Ovary (tissue), 9 donors: ENCODE results near the gene ZNF653. TPM values are rescaled to one million over a fixed set of nuclear protein-coding genes. Genes with fewer than 3 reads are reported as not detected.
A peak's percentile ranks its signal among the peaks of the same experiment; 100 is the strongest.
"Not testable (repeated sequence)": the region's sequence is repeated elsewhere in the genome, so short reads cannot be mapped to it uniquely, and the experiment has no call there.

Source experiments
- DNase-seq, 5 donors: peaks; one replicate each; pipeline ENCODE4 v3.0.0-alpha.2; 2019 to 2020
- H3K27ac ChIP-seq, 2 donors: fragments of 200-600 bp; one replicate each; pipeline versions ENCODE4 v1.5.1 to v1.8.0; 2019 to 2022
- H3K27me3 ChIP-seq: fragments of 200-600 bp; one replicate; pipeline ENCODE4 v1.8.0; 2022
- H3K36me3 ChIP-seq: fragments of 200-600 bp; sonication (generic); one replicate; pipeline ENCODE4 v1.5.1; 2019
- H3K4me1 ChIP-seq: one replicate; pipeline ENCODE4 v1.8.1; 2013; ENCODE audit warnings: mild to moderate bottlenecking, moderate library complexity; ENCODE audit not compliant: insufficient read depth
- H3K4me3 ChIP-seq: fragments of 200-600 bp; sonication (generic); one replicate; pipeline ENCODE4 v1.5.1; 2017
- H3K9me3 ChIP-seq, 2 donors: fragments of 200-600 bp in 1 of 2; sonication (generic) in 1 of 2; one replicate each; pipeline versions ENCODE4 v1.5.1 to v1.8.1; 2013 to 2019; ENCODE audit warnings: mild to moderate bottlenecking in 1 of 2, moderate library complexity in 1 of 2
- CTCF ChIP-seq, 3 donors: fragments of 450-650 bp in 2 of 3; fragments of 200-600 bp in 1 of 3; IDR thresholded peaks; one replicate each; pipeline versions ENCODE4 v1.5.1 to v1.8.0; 2016 to 2022; ENCODE audit warnings: antibody characterized with exemption in 3 of 3, mild to moderate bottlenecking in 1 of 3
- POLR2A ChIP-seq: fragments of 450-650 bp; IDR thresholded peaks from one replicate; pipeline ENCODE4 v1.6.1; 2017; ENCODE audit warnings: antibody characterized with exemption, mild to moderate bottlenecking, moderate library complexity
- WGBS, 3 donors: extraction: QIAGEN DNeasy Blood & Tissue Kit in 1 of 3; methylation state at CpG; one replicate each; pipeline versions ENCODE4 v1.1.5 to v1.1.7; 2013 to 2017; 5-methylcytosine and 5-hydroxymethylcytosine counted together
- intact Hi-C, 4 donors: fragments of 100-400 bp; cut with DNase I; formaldehyde crosslinking; loops; one replicate each; pipeline versions ENCODE4 v1.11.0 to v1.15.1; 2022 to 2023
- microRNA-seq, 3 donors: library from miRNA; unstranded; fragments of <30 nt; microRNA quantifications; one replicate each; pipeline versions ENCODE4 to v1.2.0, GENCODE V29; 2019 to 2020
- polyA plus RNA-seq, 2 donors: library from polyadenylated mRNA; stranded (reverse); fragments of 200-250 nt in 1 of 2; fragments of 350-450 nt in 1 of 2; fragmentation: Illumina TruSeq in 1 of 2; extraction: RNeasy Lipid Tissue Mini Kit (QIAGEN cat#74804) in 1 of 2; gene quantifications; one replicate each; pipeline ENCODE4 v1.2.3, GENCODE V29; 2013 to 2014
- small RNA-seq: library from RNA; depleted of rRNA; stranded (forward); fragments of <200 nt; gene quantifications from one replicate; pipeline ENCODE3, GENCODE V24; 2016
- total RNA-seq, 7 donors: library from RNA; depleted of rRNA in 2 of 7; stranded (reverse); fragments of >200 nt in 2 of 7; fragmentation: NEBNext Ultra II Directional in 3 of 7; extraction: Animal tissue kit (Norgen Biotek cat#: 25700) in 3 of 7; gene quantifications; one replicate each; pipeline versions ENCODE4 v1.1.0 to v1.2.4, GENCODE V29; 2016 to 2023
- donor health status: DM: no; HTN: no; CAD: no; lungs with moderate emphysema.
- donor health status: DM: no; HTN: no; CAD: no.
- donor health status: Bipolar disorder and iron deficiency.
- donor health status: DM: yes; HTN: yes; CAD: no.
- donor health status: DM: no; HTN: no; CAD: no.
- donor health status: DM: yes; HTN: yes; CAD: no.

ZNF653 gene
- total and polyA plus RNA-seq, 9 donors, result 2.9 to 16.8 (median 10.7) TPM

GRCh38 chr19:11434703-11435056 is 71.0 kb downstream of the ZNF653 start:
- peaks cover 12% of the 10 kb centered on the region for H3K4me1 ChIP-seq
- intact Hi-C loops, result loop anchor here in 1 of 4 donors (5.0 kb wide), 1 partner anchor 52 kb away; the partner anchor contains the start of gene EPOR
- peak; percentile 7 for TF ChIP-seq POLR2A
- TF ChIP-seq CTCF (IDR thresholded peaks at IDR 0.05), result no peak
- DNase-seq, result no peak
- WGBS, 3 donors, result 2 to 3% (median 3%) methylated on average over 9 of the region's 9 CpGs
- no peaks in the 10 kb centered on the region for H3K27me3 ChIP-seq
- H3K9me3 ChIP-seq, result no peaks in the 10 kb centered on the region
- peak overlapping the region in 1 of 2 donors; percentile 71 for H3K27ac ChIP-seq
- no peaks in the 10 kb centered on the region for H3K36me3 ChIP-seq
- peak overlapping the region; percentile 88 for H3K4me3 ChIP-seq

- DNase-seq, H3K36me3 ChIP-seq, H3K9me3 ChIP-seq, H3K27ac ChIP-seq, H3K4me3 ChIP-seq, H3K27me3 ChIP-seq: not testable (repeated sequence)
- intact Hi-C loops, result loop anchor here in 1 of 4 donors (5.0 kb wide), 1 partner anchor 51 kb away; the partner anchor contains the start of gene EPOR
- WGBS, 3 donors, result 96 to 98% (median 97%) methylated on average over 3 of the region's 3 CpGs
- peaks cover 12% of the 10 kb centered on the region for H3K4me1 ChIP-seq
These were observed 72.1 kb downstream of the ZNF653 start for GRCh38 chr19:11433526-11433925.

Small RNA genes within 50 kb of the gene (microRNA-seq; reads per million reads assigned to microRNA genes)
- gene MIR7974, result 0 reads per million in 3 donors

Small RNA genes within 50 kb of the gene (small RNA-seq; reads per million reads assigned to genes)
- gene MIR7974 (not detected), gene RN7SL833P (not detected)

Other genes with a start within 250 kb of the ZNF653 start
- gene DOCK6, start 243.3 kb downstream of the ZNF653 start, total RNA-seq, result 10 to 100 TPM; 17.2 to 60.0 (median 38.0) TPM
- gene DOCK6, start 243.3 kb downstream of the ZNF653 start, polyA plus RNA-seq, result 10 to 100 TPM; 12.8 to 18.0 TPM
- gene TSPAN16, start 209.7 kb downstream of the ZNF653 start, total RNA-seq, result not detected
- not detected for gene TSPAN16, start 209.7 kb downstream of the ZNF653 start, polyA plus RNA-seq
- 10 to 100 TPM in 5 of 7 donors, 1 to 10 TPM in 2; 6.8 to 27.2 (median 17.3) TPM for gene RAB3D, start 166.2 kb downstream of the ZNF653 start, total RNA-seq
- 1 to 10 TPM; 4.7 to 9.1 TPM for gene RAB3D, start 166.2 kb downstream of the ZNF653 start, polyA plus RNA-seq
- 100 to 1,000 TPM in 2 of 7 donors, 10 to 100 TPM in 5; 64.0 to 296 (median 80.5) TPM for gene TMEM205, start 159.6 kb downstream of the ZNF653 start, total RNA-seq
- gene TMEM205, start 159.6 kb downstream of the ZNF653 start, polyA plus RNA-seq, result 10 to 100 TPM; 71.4 to 99.5 TPM
- 10 to 100 TPM; 21.0 to 38.6 (median 30.2) TPM for gene CCDC159, start 159.3 kb downstream of the ZNF653 start, total RNA-seq
- gene CCDC159, start 159.3 kb downstream of the ZNF653 start, polyA plus RNA-seq, result 10 to 100 TPM; 31.9 to 41.9 TPM
- gene PLPPR2, start 150.4 kb downstream of the ZNF653 start, total RNA-seq, result 10 to 100 TPM; 12.3 to 42.5 (median 31.5) TPM
- gene PLPPR2, start 150.4 kb downstream of the ZNF653 start, polyA plus RNA-seq, result 10 to 100 TPM; 11.6 to 23.2 TPM
- 1 to 10 TPM in 6 of 7 donors, under 1 TPM in 1; 0.60 to 3.3 (median 2.5) TPM for gene SWSAP1, start 131.2 kb downstream of the ZNF653 start, total RNA-seq
- 1 to 10 TPM; 1.4 to 2.4 TPM for gene SWSAP1, start 131.2 kb downstream of the ZNF653 start, polyA plus RNA-seq
- gene EPOR, start 121.5 kb downstream of the ZNF653 start, total RNA-seq, result 10 to 100 TPM in 1 of 7 donors, 1 to 10 TPM in 6; 2.5 to 19.9 (median 4.8) TPM
- 1 to 10 TPM; 3.7 to 5.0 TPM for gene EPOR, start 121.5 kb downstream of the ZNF653 start, polyA plus RNA-seq
- 10 to 100 TPM in 1 of 7 donors, 1 to 10 TPM in 6; 2.2 to 28.0 (median 5.6) TPM for gene RGL3, start 86.5 kb downstream of the ZNF653 start, total RNA-seq
- 10 to 100 TPM in 1 of 2 donors, 1 to 10 TPM in 1; 2.5 to 10.5 TPM for gene RGL3, start 86.5 kb downstream of the ZNF653 start, polyA plus RNA-seq
- gene ODAD3, start 70.7 kb downstream of the ZNF653 start, total RNA-seq, result 1 to 10 TPM in 2 of 7 donors, under 1 TPM in 5; 0.18 to 5.4 (median 0.56) TPM
- 1 to 10 TPM in 1 of 2 donors, under 1 TPM in 1; 0.42 to 1.1 TPM for gene ODAD3, start 70.7 kb downstream of the ZNF653 start, polyA plus RNA-seq
- 100 to 1,000 TPM in 6 of 7 donors, 10 to 100 TPM in 1; 76.5 to 338 (median 291) TPM for gene PRKCSH, start 70.2 kb downstream of the ZNF653 start, total RNA-seq
- gene PRKCSH, start 70.2 kb downstream of the ZNF653 start, polyA plus RNA-seq, result 100 to 1,000 TPM; 224 to 239 TPM
- not detected for gene ELAVL3, start 24.8 kb downstream of the ZNF653 start, total RNA-seq
- gene ELAVL3, start 24.8 kb downstream of the ZNF653 start, polyA plus RNA-seq, result not detected
- gene ECSIT, start 23.3 kb upstream of the ZNF653 start, total RNA-seq, result 10 to 100 TPM; 57.0 to 84.8 (median 58.2) TPM
- gene ECSIT, start 23.3 kb upstream of the ZNF653 start, polyA plus RNA-seq, result 10 to 100 TPM; 16.3 to 73.1 TPM
- gene CNN1, start 33.0 kb upstream of the ZNF653 start, total RNA-seq, result 100 to 1,000 TPM in 1 of 7 donors, 10 to 100 TPM in 6; 13.9 to 485 (median 59.2) TPM
- 100 to 1,000 TPM in 1 of 2 donors, 10 to 100 TPM in 1; 76.5 to 725 TPM for gene CNN1, start 33.0 kb upstream of the ZNF653 start, polyA plus RNA-seq
- 10 to 100 TPM; 30.4 to 57.4 (median 49.5) TPM for gene ELOF1, start 53.4 kb upstream of the ZNF653 start, total RNA-seq
- gene ELOF1, start 53.4 kb upstream of the ZNF653 start, polyA plus RNA-seq, result 10 to 100 TPM; 39.4 to 49.1 TPM
- gene ACP5, start 71.8 kb upstream of the ZNF653 start, total RNA-seq, result 10 to 100 TPM in 6 of 7 donors, 1 to 10 TPM in 1; 7.9 to 54.4 (median 17.1) TPM
- 10 to 100 TPM; 30.5 to 66.9 TPM for gene ACP5, start 71.8 kb upstream of the ZNF653 start, polyA plus RNA-seq
- gene ZNF627, start 91.6 kb upstream of the ZNF653 start, total RNA-seq, result 10 to 100 TPM; 16.3 to 31.5 (median 17.9) TPM
- gene ZNF627, start 91.6 kb upstream of the ZNF653 start, polyA plus RNA-seq, result 10 to 100 TPM; 14.4 to 16.1 TPM
- 10 to 100 TPM in 1 of 7 donors, 1 to 10 TPM in 6; 4.9 to 12.1 (median 8.6) TPM for gene ZNF823, start 233.1 kb upstream of the ZNF653 start, total RNA-seq
- gene ZNF823, start 233.1 kb upstream of the ZNF653 start, polyA plus RNA-seq, result 1 to 10 TPM; 3.8 to 5.9 TPM